Pancreas (tissue), 10 donors: Measurements from ENCODE around the gene FBXL17. TPM values are rescaled to one million over a fixed set of nuclear protein-coding genes. Genes with fewer than 3 reads are reported as not detected.

ENCODE experiments used
- ATAC-seq, 4 donors: fragments of 200-7000 bp; cut with Tn5 transposase; one replicate each; pipeline versions ENCODE4 v1.8.0 to v1.9.1; 2020; ENCODE audit warnings: mild to moderate bottlenecking in 4 of 4, moderate library complexity in 4 of 4
- DNase-seq, 6 donors: peaks; one replicate each; pipeline ENCODE4 v3.0.0-alpha.2; 2020
- FAIRE-seq: peaks from 2 replicates; lab custom pipeline; 2012; peaks lifted over from hg19 to GRCh38; lab: Jason Lieb, UNC
- H3K27ac ChIP-seq, 4 donors: fragments of 200-600 bp; sonication (generic); 1 replicate in 3 of 4; 2 replicates in 1 of 4; pipeline versions ENCODE4 v1.5.0 to v1.8.0; 2020
- H3K27me3 ChIP-seq, 4 donors: fragments of 200-600 bp; one replicate each; pipeline ENCODE4 v1.8.0; 2021
- H3K36me3 ChIP-seq, 3 donors: fragments of 200-600 bp; sonication (generic) in 1 of 3; one replicate each; pipeline versions ENCODE4 v1.5.0 to v1.8.0; 2020 to 2021
- H3K4me1 ChIP-seq, 3 donors: fragments of 200-600 bp; one replicate each; pipeline ENCODE4 v1.8.0; 2021
- H3K4me3 ChIP-seq, 4 donors: fragments of 200-600 bp; sonication (generic) in 2 of 4; one replicate each; pipeline versions ENCODE4 v1.5.0 to v1.8.0; 2020 to 2021
- H3K9me3 ChIP-seq, 4 donors: fragments of 200-600 bp; one replicate each; pipeline ENCODE4 v1.8.0; 2021
- WGBS, 2 donors: extraction: QIAGEN DNeasy Blood & Tissue Kit; methylation state at CpG; one replicate each; pipeline ENCODE4 v1.1.7; 2013; 5-methylcytosine and 5-hydroxymethylcytosine counted together
- intact Hi-C, 3 donors: fragments of 100-400 bp; cut with DNase I; formaldehyde crosslinking; loops; one replicate each; pipeline versions ENCODE4 v1.11.1 to v1.14.2; 2022
- polyA plus RNA-seq, 2 donors: library from polyadenylated mRNA; stranded (reverse); fragments of 200-250 nt; gene quantifications; one replicate each; pipeline ENCODE4 v1.2.3, GENCODE V29; 2013
- total RNA-seq, 6 donors: library from RNA; stranded (reverse); fragmentation: NEBNext Ultra II Directional in 4 of 6; extraction: Animal tissue kit (Norgen Biotek cat#: 25700) in 4 of 6; gene quantifications; one replicate each; pipeline versions ENCODE4 v1.2.1 to v1.2.4, GENCODE V29; 2021 to 2023
- TF ChIP-seq, protein P1 (sequence below), 4 donors: fragments of 200-600 bp; sonication (generic) in 3 of 4; IDR thresholded peaks; one replicate each; pipeline versions ENCODE4 v1.5.0 to v1.8.0; 2021; ENCODE audit warnings: antibody characterized with exemption in 4 of 4
- donor health status: healthy with polysubstance abuse.
- donor health status: DM: no; HTN: no; CAD: no; lungs with moderate emphysema.
- donor health status: DM: no; HTN: no; CAD: no.
- donor health status: control.
- donor health status: control.
- donor health status: Bipolar disorder and iron deficiency.
- donor health status: DM: yes; HTN: yes; CAD: no.
- donor health status: DM: no; HTN: no; CAD: no.
- donor health status: DM: no; HTN: no; CAD: no.
- donor health status: DM: yes; HTN: yes; CAD: no.

The FBXL17 gene
- total and polyA plus RNA-seq, 8 donors = 4.2 to 11.1 (median 7.3) TPM

DNA sequence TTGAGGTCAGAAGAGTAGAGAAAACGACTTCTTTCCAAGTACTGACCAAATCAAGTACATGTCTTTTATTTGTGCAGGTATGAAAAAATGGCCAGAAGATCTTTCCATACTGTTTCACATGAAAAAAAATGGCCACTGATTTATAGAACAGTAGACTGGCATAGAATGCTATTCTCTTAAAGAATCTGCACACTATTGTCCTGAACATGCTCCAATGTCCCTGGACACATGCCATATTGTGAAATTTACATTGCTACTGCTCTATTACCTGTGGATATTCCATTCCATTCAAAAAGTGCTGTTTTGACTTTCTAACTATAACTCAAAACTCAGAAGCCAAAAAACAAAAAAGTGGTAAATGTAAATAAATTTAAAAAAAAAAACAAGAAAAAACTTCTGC lies 60.6 kb downstream of the FBXL17 start:
- no peaks in the 10 kb centered on the region for H3K27me3 ChIP-seq
- DNase-seq (no peak), ATAC-seq (no peak), FAIRE-seq (no peak)
- TF ChIP-seq, protein P1, sequence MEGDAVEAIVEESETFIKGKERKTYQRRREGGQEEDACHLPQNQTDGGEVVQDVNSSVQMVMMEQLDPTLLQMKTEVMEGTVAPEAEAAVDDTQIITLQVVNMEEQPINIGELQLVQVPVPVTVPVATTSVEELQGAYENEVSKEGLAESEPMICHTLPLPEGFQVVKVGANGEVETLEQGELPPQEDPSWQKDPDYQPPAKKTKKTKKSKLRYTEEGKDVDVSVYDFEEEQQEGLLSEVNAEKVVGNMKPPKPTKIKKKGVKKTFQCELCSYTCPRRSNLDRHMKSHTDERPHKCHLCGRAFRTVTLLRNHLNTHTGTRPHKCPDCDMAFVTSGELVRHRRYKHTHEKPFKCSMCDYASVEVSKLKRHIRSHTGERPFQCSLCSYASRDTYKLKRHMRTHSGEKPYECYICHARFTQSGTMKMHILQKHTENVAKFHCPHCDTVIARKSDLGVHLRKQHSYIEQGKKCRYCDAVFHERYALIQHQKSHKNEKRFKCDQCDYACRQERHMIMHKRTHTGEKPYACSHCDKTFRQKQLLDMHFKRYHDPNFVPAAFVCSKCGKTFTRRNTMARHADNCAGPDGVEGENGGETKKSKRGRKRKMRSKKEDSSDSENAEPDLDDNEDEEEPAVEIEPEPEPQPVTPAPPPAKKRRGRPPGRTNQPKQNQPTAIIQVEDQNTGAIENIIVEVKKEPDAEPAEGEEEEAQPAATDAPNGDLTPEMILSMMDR (IDR thresholded peaks at IDR 0.05) = no peak
- no peak overlapping the region for H3K27ac ChIP-seq
- 92 to 93% methylated on average over 1 of the region's 1 CpG for WGBS, 2 donors
- no peak overlapping the region for H3K4me3 ChIP-seq
- no peaks in the 10 kb centered on the region for H3K9me3 ChIP-seq
- intact Hi-C loops = no loop called here
- no peaks in the 10 kb centered on the region for H3K4me1 ChIP-seq
- H3K36me3 ChIP-seq = no peaks in the 10 kb centered on the region

DNA sequence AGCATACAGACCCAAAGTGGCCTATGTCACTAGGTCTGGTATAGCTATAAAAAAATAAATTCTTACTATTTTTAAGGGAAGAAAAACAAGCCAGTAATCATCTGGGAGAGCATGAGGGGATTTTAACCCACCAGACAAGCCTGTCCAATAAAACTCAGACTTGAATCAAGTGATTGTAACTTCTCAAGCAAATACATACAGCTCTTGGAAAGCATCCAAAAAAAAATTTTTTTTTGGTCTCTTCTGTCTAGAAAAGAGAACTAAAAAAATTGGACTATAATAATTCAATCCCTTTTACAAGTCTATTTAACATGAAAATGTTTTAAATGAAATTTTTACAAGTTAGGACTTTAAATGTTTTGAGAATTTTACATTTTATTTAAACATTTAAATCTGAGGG lies 61.7 kb downstream of the FBXL17 start:
- ATAC-seq (no peak), FAIRE-seq (peak; percentile 29), DNase-seq (no peak)
- TF ChIP-seq, protein P1 (IDR thresholded peaks at IDR 0.05) = no peak
- H3K27ac ChIP-seq = no peak overlapping the region
- H3K4me3 ChIP-seq = no peak overlapping the region
- H3K9me3 ChIP-seq = no peaks in the 10 kb centered on the region
- H3K4me1 ChIP-seq = no peaks in the 10 kb centered on the region
- no peaks in the 10 kb centered on the region for H3K27me3 ChIP-seq
- H3K36me3 ChIP-seq = no peaks in the 10 kb centered on the region
- intact Hi-C loops = no loop called here

DNA sequence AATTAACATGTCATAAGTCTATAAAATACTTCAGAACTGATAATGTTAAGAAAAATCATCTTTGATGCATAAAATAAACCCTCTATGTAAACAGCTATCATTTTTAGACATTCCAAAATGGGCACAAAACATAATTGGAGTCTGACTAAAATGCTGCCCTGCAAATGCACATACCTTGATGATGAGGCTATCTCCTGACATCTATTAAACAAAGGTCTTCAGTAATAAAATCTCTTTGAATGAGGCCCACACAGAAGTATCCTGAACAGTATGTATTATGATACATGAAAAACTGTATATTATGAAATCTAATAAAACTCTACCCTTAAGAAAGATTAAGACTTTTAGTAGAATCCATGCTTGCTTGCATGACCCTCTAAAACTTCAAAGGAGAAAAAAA lies 66.1 kb downstream of the FBXL17 start:
- Histone ChIP-seq H3K36me3 (no peaks in the 10 kb centered on the region), H3K4me3 (no peak overlapping the region), H3K9me3 (no peaks in the 10 kb centered on the region), H3K4me1 (peaks cover 0 to 7% (median 0%) of the 10 kb centered on the region in 3 donors), H3K27me3 (no peaks in the 10 kb centered on the region), H3K27ac (no peak overlapping the region)
- FAIRE-seq (no peak), ATAC-seq (no peak), DNase-seq (no peak)
- TF ChIP-seq, protein P1 (IDR thresholded peaks at IDR 0.05) = no peak
- intact Hi-C loops = no loop called here

DNA sequence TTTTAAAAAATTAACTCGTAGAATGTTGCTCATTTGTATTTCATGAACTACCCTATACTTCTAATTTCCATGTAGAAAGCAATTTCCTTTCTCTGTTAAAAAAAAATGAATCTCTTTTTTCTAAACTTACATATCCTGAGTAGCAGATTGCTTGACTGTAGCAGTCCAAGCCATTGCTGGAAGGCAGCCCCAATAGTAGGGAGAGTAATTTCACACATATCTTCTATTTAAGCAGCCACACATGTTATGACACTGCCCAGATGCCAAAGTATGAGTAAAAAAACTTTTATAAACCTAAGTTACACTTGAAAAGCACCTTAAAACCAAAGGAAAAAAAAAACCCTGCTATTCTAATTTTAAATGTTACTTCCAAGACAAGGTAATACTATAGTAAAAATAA lies 69.6 kb downstream of the FBXL17 start:
- Histone ChIP-seq H3K4me1 (peaks cover 0 to 7% (median 0%) of the 10 kb centered on the region in 3 donors), H3K27ac (no peak overlapping the region), H3K36me3 (no peaks in the 10 kb centered on the region), H3K4me3 (no peak overlapping the region), H3K27me3 (no peaks in the 10 kb centered on the region), H3K9me3 (no peaks in the 10 kb centered on the region)
- WGBS, 2 donors = 92 to 100% methylated on average over 1 of the region's 1 CpG
- no peak for ATAC-seq
- no peak for DNase-seq
- FAIRE-seq = no peak
- intact Hi-C loops = no loop called here
- TF ChIP-seq, protein P1 (IDR thresholded peaks at IDR 0.05) = no peak

DNA sequence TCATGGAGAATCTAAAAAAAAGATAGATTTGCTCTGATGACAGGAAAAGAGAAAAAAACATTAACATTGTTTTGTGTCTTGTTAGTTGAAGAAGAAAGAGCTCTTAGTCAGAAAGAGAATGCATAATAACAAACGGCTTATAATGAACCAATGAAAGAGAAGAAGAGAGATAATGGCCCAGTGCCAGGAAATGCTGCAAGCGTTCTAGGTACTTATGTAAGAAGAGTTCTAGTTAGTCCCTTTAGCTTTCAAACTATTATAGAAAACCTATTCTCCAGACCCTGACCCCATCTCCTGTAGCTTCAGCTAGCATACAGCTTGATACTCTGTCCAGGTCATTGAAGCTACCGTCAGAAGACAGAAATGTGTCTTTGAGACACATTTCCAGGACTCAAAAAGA lies 70.2 kb downstream of the FBXL17 start:
- DNase-seq (no peak), ATAC-seq (no peak), FAIRE-seq (no peak)
- H3K27ac ChIP-seq = no peak overlapping the region
- H3K36me3 ChIP-seq = no peaks in the 10 kb centered on the region
- no peak overlapping the region for H3K4me3 ChIP-seq
- peaks cover 0 to 7% (median 0%) of the 10 kb centered on the region in 3 donors for H3K4me1 ChIP-seq
- intact Hi-C loops = no loop called here
- 90 to 94% methylated on average over 3 of the region's 3 CpGs for WGBS, 2 donors
- no peaks in the 10 kb centered on the region for H3K27me3 ChIP-seq
- H3K9me3 ChIP-seq = no peaks in the 10 kb centered on the region
- TF ChIP-seq, protein P1 (IDR thresholded peaks at IDR 0.05) = no peak
